ENCODE data around the gene TMEM181.

TMEM181 gene

DNA sequence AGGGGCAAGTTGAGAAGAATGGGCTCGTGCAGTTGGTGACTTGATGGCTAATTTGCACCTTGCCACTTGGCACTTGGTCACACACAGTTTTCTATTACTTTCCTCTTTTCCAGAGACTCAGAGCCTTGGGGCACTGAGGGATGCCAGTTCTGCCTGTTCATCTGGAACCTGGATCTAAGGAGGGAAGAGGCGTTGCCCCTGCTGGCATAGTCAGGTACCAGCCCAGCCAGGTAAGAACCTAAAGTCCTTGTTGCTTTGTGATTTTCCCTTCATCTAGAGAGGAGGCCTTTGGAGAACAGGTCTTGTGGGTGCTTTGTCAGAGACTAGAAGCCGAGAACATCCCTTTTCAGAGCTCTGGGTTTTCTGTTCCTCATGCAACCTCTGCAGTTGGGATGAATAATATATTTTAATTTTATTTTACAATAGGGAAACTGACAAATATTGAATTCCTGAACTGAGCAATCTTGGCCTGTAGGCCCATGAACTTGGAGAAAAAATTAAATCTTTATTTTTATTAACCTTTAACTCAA lies 101.3 kb downstream of the TMEM181 start:
- no peak for DNase-seq (ENCODE audit: low read depth)
- TF ChIP-seq, protein P1, sequence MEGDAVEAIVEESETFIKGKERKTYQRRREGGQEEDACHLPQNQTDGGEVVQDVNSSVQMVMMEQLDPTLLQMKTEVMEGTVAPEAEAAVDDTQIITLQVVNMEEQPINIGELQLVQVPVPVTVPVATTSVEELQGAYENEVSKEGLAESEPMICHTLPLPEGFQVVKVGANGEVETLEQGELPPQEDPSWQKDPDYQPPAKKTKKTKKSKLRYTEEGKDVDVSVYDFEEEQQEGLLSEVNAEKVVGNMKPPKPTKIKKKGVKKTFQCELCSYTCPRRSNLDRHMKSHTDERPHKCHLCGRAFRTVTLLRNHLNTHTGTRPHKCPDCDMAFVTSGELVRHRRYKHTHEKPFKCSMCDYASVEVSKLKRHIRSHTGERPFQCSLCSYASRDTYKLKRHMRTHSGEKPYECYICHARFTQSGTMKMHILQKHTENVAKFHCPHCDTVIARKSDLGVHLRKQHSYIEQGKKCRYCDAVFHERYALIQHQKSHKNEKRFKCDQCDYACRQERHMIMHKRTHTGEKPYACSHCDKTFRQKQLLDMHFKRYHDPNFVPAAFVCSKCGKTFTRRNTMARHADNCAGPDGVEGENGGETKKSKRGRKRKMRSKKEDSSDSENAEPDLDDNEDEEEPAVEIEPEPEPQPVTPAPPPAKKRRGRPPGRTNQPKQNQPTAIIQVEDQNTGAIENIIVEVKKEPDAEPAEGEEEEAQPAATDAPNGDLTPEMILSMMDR (IDR thresholded peaks at IDR 0.05; ENCODE audit: control insufficient read depth, insufficient read depth, low read depth, low read length, missing control alignments): no peak
- no peak overlapping the region for H3K4me3 ChIP-seq (ENCODE audit: control insufficient read depth, low read depth, low read length)

DNA sequence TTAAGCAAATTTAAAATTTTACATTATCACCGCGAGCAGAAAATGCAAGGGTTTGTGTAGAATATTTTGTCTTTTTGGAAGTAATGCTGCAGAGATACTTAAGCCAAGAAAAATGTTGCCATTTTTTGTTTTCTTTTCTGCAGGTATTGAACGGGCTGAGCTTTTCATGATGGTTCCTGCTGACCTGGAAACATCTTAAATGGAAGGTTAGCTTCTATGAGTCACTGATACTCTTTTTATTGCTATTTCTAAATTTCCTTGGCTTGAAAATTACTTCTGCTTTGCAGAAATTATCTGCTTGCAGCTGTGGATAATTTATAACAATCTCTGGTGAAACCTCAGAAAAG lies 102.7 kb downstream of the TMEM181 start:
- DNase-seq (ENCODE audit: low read depth): no peak
- TF ChIP-seq, protein P1 (IDR thresholded peaks at IDR 0.05; ENCODE audit: control insufficient read depth, insufficient read depth, low read depth, low read length, missing control alignments): no peak
- no peak overlapping the region for H3K4me3 ChIP-seq (ENCODE audit: control insufficient read depth, low read depth, low read length)

DNA sequence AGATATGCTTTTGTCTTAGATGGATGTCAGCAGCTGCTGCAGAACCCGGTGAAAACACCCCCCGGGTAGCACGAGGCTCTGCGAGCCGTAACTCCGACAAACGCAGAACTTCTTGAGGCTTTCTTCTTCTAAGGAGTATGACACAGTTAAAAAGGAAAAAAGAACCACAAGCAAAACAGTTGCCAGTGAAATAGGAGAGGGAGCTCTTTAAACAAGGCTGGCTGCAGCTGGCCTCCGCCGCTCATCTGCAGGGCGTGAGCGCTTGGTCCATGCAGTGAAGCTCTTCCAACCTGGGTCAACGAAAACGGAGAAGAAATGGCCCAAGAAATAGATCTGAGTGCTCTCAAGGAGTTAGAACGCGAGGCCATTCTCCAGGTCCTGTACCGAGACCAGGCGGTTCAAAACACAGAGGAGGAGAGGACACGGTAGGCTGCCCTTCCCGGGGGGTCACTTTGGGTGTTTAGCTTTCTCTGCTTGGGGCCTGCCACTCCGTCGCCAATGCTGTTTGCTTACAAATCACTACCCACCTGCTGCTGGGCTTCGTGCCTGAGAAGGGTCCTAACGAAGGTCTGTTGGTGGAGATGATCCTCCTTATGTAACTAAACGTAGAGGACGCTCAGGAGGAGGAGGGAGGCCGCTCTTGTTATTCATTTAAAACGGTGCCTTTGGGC lies 103.2 kb downstream of the TMEM181 start:
- TF ChIP-seq, protein P1 (IDR thresholded peaks at IDR 0.05; ENCODE audit: control insufficient read depth, insufficient read depth, low read depth, low read length, missing control alignments): no peak
- no peak overlapping the region for H3K4me3 ChIP-seq (ENCODE audit: control insufficient read depth, low read depth, low read length)
- peak; percentile 61 for DNase-seq (ENCODE audit: low read depth)

DNA sequence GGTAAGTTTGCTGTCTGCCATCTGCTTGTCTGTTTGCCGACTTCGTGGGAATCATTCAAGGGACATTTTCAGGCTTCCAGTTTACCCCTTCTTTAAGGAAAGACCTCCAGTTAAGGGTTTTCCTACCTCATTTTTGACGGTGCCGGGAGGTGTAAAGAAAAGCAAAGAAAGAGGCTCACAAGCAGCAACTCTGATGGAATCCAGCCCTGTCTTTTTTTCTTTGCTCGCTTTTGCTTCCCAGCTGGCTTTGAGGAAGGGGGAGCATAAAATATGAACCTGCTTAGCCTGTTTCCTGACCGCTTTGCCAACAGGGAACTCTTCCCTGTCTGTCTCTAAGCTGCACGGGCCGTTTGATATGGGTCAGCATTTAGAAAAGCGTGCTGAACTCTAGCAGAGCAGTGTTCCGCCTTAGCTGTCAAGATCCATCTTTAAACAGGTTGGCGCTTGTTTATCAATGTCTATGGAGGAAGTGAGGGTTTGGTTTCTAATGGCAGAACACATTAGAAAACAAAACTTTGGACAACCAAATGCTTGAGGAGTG lies 103.8 kb downstream of the TMEM181 start:
- no peak overlapping the region for H3K4me3 ChIP-seq (ENCODE audit: control insufficient read depth, low read depth, low read length)
- DNase-seq (ENCODE audit: low read depth): no peak
- TF ChIP-seq, protein P1 (IDR thresholded peaks at IDR 0.05; ENCODE audit: control insufficient read depth, insufficient read depth, low read depth, low read length, missing control alignments): no peak

DNA sequence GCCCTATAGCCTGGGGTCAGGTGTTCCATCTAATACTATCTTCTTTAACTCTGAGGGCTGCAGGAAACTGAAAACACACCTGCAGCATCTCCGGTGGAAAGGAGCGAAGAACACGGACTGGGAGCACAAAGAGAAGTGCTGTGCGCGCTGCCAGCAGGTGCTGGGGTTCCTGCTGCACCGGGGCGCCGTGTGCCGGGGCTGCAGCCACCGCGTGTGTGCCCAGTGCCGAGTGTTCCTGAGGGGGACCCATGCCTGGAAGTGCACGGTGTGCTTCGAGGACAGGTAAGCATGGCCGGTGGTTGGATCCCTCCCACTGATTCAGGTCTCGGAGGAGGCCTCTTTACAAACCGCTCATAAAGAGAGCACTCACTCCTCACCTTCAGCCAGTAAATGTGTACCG lies 105.4 kb downstream of the TMEM181 start:
- no peak for DNase-seq (ENCODE audit: low read depth)
- TF ChIP-seq, protein P1 (IDR thresholded peaks at IDR 0.05; ENCODE audit: control insufficient read depth, insufficient read depth, low read depth, low read length, missing control alignments): no peak
- H3K4me3 ChIP-seq (ENCODE audit: control insufficient read depth, low read depth, low read length): no peak overlapping the region

DNA sequence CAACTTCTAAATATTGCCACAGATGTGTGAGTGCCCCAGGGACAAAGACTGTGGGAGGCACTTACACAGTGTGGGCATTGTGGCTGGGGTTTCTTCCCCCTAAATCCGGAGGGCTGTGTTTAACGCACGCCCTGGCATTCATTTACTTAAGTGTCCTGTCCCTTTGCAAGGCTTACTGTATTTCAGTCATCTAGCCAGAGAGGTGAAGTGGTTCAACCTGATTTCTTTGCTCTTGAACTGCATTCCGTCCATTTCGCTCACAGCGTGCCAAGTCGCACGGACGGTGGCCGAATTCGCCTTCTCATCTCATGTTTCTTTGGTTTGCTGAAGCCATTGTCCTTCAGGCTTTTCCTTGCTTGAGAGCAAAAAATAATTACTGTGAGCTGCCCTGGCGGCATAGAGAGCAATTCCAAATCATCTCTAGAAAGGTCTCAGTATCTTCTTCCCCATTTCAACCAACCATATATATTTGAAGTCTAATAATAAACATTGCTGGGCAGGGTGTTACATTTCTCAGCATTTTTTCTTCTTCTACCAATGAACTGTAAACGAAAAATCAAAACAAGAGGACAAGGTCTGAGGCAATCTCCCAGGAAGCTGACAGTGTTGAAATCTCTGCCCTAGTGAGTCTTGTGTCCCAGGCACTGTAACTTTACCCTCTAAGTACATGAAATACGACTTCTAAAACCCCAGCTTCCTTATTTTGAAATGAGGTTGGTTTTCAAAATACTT lies 106.9 kb downstream of the TMEM181 start:
- peak; percentile 76 for DNase-seq (ENCODE audit: low read depth)
- no peak overlapping the region for H3K4me3 ChIP-seq (ENCODE audit: control insufficient read depth, low read depth, low read length)
- TF ChIP-seq, protein P1 (IDR thresholded peaks at IDR 0.05; ENCODE audit: control insufficient read depth, insufficient read depth, low read depth, low read length, missing control alignments): no peak
